Transverse colon (tissue), 4 donors: ENCODE measurements around the gene DMAC2. TPM values are rescaled to one million over a fixed set of nuclear protein-coding genes. Genes with fewer than 3 reads are reported as not detected.

ENCODE experiments used
- DNase-seq: peaks from one replicate; pipeline ENCODE4 v3.0.0-alpha.2; 2019
- H3K27ac ChIP-seq, 4 donors: fragments of 200-600 bp; sonication (generic); 2 replicates each; pipeline ENCODE4 v1.5.1; 2016 to 2018; ENCODE audit warnings: inconsistent platforms in 4 of 4
- H3K27me3 ChIP-seq: fragments of 200-600 bp; sonication (generic); 2 replicates; pipeline ENCODE4 v1.5.1; 2017; ENCODE audit warnings: inconsistent platforms
- H3K36me3 ChIP-seq, 4 donors: fragments of 200-600 bp; sonication (generic); 2 replicates each; pipeline ENCODE4 v1.5.1; 2017 to 2019; ENCODE audit warnings: inconsistent platforms in 4 of 4
- H3K4me1 ChIP-seq, 4 donors: fragments of 200-600 bp; sonication (generic); 2 replicates each; pipeline ENCODE4 v1.5.1; 2017 to 2020; ENCODE audit warnings: inconsistent platforms in 4 of 4
- H3K4me3 ChIP-seq, 4 donors: fragments of 200-600 bp; sonication (generic); 1 replicate in 1 of 4; 2 replicates in 3 of 4; pipeline versions ENCODE4 v1.5.1 to v1.6.1; 2017 to 2019; ENCODE audit warnings: inconsistent platforms in 4 of 4
- H3K9me3 ChIP-seq, 2 donors: fragments of 200-600 bp; sonication (generic); 2 replicates each; pipeline ENCODE4 v1.5.1; 2017 to 2019; ENCODE audit warnings: inconsistent platforms in 2 of 2
- CTCF ChIP-seq, 5 experiments: fragments of 200-600 bp in 3 of 5; fragments of 450-650 bp in 2 of 5; sonication (generic) in 3 of 5; IDR thresholded peaks; 1 replicate in 2 of 5; 2 replicates in 3 of 5; pipeline ENCODE4 v1.5.1; 2016 to 2017; ENCODE audit warnings: antibody characterized with exemption in 5 of 5, inconsistent platforms in 3 of 5, mild to moderate bottlenecking in 2 of 5, moderate library complexity in 1 of 5
- EP300 ChIP-seq: sonication (generic); formaldehyde crosslinking; IDR thresholded peaks from one replicate; pipeline ENCODE4 v1.6.1; 2017; ENCODE audit warnings: antibody characterized with exemption, low read depth
- POLR2A ChIP-seq: fragments of 450-650 bp; IDR thresholded peaks from one replicate; pipeline ENCODE4 v1.6.1; 2016; ENCODE audit warnings: antibody characterized with exemption, mild to moderate bottlenecking, moderate library complexity
- POLR2AphosphoS5 ChIP-seq, 3 donors: sonication (generic); formaldehyde crosslinking; IDR thresholded peaks; one replicate each; pipeline ENCODE4 v1.6.1; 2016; ENCODE audit warnings: antibody characterized with exemption in 3 of 3
- WGBS, 2 donors: methylation state at CpG; one replicate each; pipeline ENCODE4 v1.1.5; 2018; ENCODE audit warnings: low coverage in 1 of 2; 5-methylcytosine and 5-hydroxymethylcytosine counted together
- in situ Hi-C, 4 donors: fragments of 200-750 bp; cut with MboI; loops; one replicate each; pipeline versions ENCODE4 v1.15.0 to v1.15.1; 2017; ENCODE audit warnings: low sequenced_read_pairs in 3 of 4, low pct_ligation_motif_present in 1 of 4, low pct_unique_long_range_greater_than_20kb in 1 of 4
- intact Hi-C: fragments of 100-400 bp; cut with DNase I; formaldehyde crosslinking; loops from one replicate; pipeline ENCODE4 v1.15.1; 2023; ENCODE audit warnings: low total_unique reads
- total RNA-seq, 4 donors: library from RNA; depleted of rRNA; stranded (reverse); fragments of >200 nt; gene quantifications; one replicate each; pipeline ENCODE4 v1.1.0, GENCODE V29; 2016

Gene DMAC2
- total RNA-seq, 4 donors from 2014 or later = 15.9 to 65.8 (median 50.1) TPM

- in situ Hi-C loops (no loop called here), intact Hi-C loops (no loop called here)
- Histone ChIP-seq H3K4me1 (peaks cover 5 to 34% (median 21%) of the 10 kb centered on the region in 4 donors), H3K27me3 (no peaks in the 10 kb centered on the region), H3K9me3 (no peaks in the 10 kb centered on the region), H3K4me3 (peak within 1 kb of the TSS; percentile 82 to 100 (median 94)), H3K27ac (peak within 1 kb of the TSS; percentile 83 to 93 (median 90)), H3K36me3 (no peaks in the 10 kb centered on the region)
- 0% methylated on average over 5 to 46 of the region's 50 CpGs for WGBS, 2 donors
- DNase-seq = peak; percentile 99
- TF ChIP-seq POLR2AphosphoS5 (IDR thresholded peaks at IDR 0.05) = peak; percentile 43 to 71 (median 66)
- TF ChIP-seq CTCF (IDR thresholded peaks at IDR 0.05) = peak in 1 of 5 experiments; percentile 24
- peak; percentile 57 for TF ChIP-seq POLR2A
- TF ChIP-seq EP300 = no peak
Measured at GRCh38 chr19:41397086-41398049, 42.3 kb downstream of the DMAC2 start, which contains the start of the genes BCKDHA and EXOSC5. TSS of gene BCKDHA (plus strand) at chr19:41397818. CDS start at chr19:41397828, 10 bp downstream. TSS of gene EXOSC5 (minus strand) at chr19:41397359. CDS start at chr19:41397328, 31 bp downstream.

GRCh38 chr19:41395355-41395754 lies 44.4 kb downstream of the DMAC2 start:
- Histone ChIP-seq H3K4me3 (no peak overlapping the region), H3K9me3 (no peaks in the 10 kb centered on the region), H3K27me3 (no peaks in the 10 kb centered on the region), H3K27ac (no peak overlapping the region), H3K4me1 (peaks cover 5 to 34% (median 21%) of the 10 kb centered on the region in 4 donors), H3K36me3 (no peaks in the 10 kb centered on the region)
- TF ChIP-seq EP300 = no peak
- TF ChIP-seq POLR2A = no peak
- no peak for TF ChIP-seq CTCF (IDR thresholded peaks at IDR 0.05)
- TF ChIP-seq POLR2AphosphoS5 (IDR thresholded peaks at IDR 0.05) = no peak
- intact Hi-C loops = no loop called here
- 72 to 74% methylated on average over 4 to 6 of the region's 6 CpGs for WGBS, 2 donors
- in situ Hi-C loops = no loop called here
- no peak for DNase-seq

GRCh38 chr19:41392775-41393174 lies 46.9 kb downstream of the DMAC2 start:
- no peak for DNase-seq
- in situ Hi-C loops = no loop called here
- H3K27ac ChIP-seq = no peak overlapping the region
- peaks cover 0 to 14% (median 9%) of the 10 kb centered on the region in 4 donors for H3K4me1 ChIP-seq
- H3K4me3 ChIP-seq = no peak overlapping the region
- TF ChIP-seq POLR2AphosphoS5 (IDR thresholded peaks at IDR 0.05) = no peak
- TF ChIP-seq EP300 = no peak
- TF ChIP-seq POLR2A = no peak
- no peak for TF ChIP-seq CTCF (IDR thresholded peaks at IDR 0.05)
- H3K36me3 ChIP-seq = peaks cover 0 to 4% (median 0%) of the 10 kb centered on the region in 4 donors
- H3K27me3 ChIP-seq = no peaks in the 10 kb centered on the region
- 83 to 91% methylated on average over 1 to 12 of the region's 12 CpGs for WGBS, 2 donors
- intact Hi-C loops = no loop called here
- no peaks in the 10 kb centered on the region for H3K9me3 ChIP-seq

- intact Hi-C loops (no loop called here), in situ Hi-C loops (no loop called here)
- Histone ChIP-seq H3K4me3 (no peak overlapping the region), H3K27ac (no peak overlapping the region), H3K27me3 (no peaks in the 10 kb centered on the region), H3K4me1 (peaks cover 0 to 11% (median 5%) of the 10 kb centered on the region in 4 donors), H3K36me3 (peaks cover 0 to 4% (median 0%) of the 10 kb centered on the region in 4 donors), H3K9me3 (no peaks in the 10 kb centered on the region)
- no peak for DNase-seq
- TF ChIP-seq POLR2A (no peak), CTCF (IDR thresholded peaks at IDR 0.05) (no peak), EP300 (no peak), POLR2AphosphoS5 (IDR thresholded peaks at IDR 0.05) (no peak)
- 82 to 100% methylated on average over 1 to 11 of the region's 11 CpGs for WGBS, 2 donors
Measured at GRCh38 chr19:41391618-41392017, 48.1 kb downstream of the DMAC2 start.
